NCI-H774 (cell line): ENCODE results near the gene IGFBP4.

Experiments
- DNase-seq: peaks from one replicate; lab custom pipeline; 2025; lab: John Stamatoyannopoulos, UW

The IGFBP4 gene

DNA sequence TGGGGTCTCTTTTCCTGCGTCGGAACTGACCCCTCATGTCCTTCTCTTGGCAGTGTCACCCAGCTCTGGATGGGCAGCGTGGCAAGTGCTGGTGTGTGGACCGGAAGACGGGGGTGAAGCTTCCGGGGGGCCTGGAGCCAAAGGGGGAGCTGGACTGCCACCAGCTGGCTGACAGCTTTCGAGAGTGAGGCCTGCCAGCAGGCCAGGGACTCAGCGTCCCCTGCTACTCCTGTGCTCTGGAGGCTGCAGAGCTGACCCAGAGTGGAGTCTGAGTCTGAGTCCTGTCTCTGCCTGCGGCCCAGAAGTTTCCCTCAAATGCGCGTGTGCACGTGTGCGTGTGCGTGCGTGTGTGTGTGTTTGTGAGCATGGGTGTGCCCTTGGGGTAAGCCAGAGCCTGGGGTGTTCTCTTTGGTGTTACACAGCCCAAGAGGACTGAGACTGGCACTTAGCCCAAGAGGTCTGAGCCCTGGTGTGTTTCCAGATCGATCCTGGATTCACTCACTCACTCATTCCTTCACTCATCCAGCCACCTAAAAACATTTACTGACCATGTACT is 13.2 kb downstream of the IGFBP4 start:
- no peak for DNase-seq

DNA sequence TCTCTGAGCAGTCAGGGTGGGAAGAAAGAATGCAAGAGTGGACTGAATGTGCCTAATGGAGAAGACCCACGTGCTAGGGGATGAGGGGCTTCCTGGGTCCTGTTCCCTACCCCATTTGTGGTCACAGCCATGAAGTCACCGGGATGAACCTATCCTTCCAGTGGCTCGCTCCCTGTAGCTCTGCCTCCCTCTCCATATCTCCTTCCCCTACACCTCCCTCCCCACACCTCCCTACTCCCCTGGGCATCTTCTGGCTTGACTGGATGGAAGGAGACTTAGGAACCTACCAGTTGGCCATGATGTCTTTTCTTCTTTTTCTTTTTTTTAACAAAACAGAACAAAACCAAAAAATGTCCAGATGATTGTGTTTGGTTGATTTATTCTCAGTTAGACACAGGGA is 14.1 kb downstream of the IGFBP4 start:
- no peak for DNase-seq

DNA sequence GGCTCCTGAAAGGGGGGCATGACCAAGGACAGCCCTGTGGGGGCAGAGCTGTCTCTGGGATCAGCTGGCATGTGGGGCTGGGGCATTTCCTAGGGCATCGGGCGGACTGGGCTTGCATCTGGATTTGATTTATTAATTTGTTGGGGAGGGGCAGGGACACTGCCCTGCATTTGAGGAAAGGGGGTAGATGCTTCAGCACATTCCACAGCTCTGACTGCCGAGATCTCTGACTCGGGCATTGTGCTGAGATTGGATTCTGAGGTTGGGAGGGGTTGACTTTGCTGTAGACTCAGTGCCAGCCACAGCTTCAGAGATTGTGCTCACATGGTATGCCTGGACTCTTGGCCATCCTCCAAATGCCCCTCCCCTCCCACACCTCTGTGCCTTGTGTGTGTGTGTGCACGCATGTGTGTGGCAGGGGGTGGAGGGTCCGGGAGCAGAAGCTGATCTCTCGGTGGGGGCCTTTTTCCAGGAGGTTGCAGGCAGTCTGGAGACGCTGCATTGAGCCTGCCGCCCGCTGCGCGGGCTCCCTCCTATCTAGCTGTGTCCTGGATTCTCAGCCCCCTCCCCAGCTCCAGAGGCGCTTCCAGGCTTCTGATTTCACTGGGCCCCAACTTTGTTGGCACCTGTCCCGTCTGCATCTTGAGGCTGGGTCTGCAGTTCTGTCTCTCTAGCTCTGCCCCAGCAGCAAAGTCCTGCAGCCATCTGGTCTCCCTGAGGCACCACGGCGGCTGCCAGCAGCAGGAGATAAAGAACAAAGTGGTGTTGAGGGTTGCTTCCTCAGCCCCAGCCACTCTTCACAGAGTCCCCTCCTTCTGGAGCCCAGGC is 14.9 kb downstream of the IGFBP4 start:
- no peak for DNase-seq

DNA sequence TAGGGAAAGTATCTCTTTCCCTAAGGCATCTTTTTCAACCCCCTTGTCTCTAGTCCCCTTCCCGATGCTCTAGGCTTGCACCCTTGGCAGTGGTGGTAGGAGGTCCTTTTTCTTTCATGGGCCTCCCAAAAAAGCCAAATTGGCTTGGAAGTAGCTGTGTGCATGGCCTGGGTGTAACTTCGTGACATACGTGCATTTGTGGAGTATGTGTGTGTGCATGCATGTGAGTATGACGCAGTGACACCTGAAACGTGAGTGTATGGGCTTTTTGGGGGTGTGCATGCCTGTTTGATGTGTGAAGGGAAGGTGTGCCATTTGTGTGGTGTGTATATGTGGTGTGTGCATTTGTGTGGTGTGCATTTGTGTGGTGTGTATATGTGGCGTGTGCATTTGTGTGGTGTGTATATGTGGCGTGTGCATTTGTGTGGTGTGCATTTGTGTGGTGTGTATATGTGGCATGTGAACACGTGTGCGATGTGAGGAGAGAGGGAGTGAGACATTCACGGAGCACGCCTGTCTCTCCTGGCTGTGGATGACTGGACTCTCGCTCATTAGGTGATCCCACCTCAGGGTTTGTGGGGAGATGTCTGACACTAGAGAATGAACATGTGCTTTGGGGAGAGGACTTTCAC is 15.7 kb downstream of the IGFBP4 start:
- no peak for DNase-seq

DNA sequence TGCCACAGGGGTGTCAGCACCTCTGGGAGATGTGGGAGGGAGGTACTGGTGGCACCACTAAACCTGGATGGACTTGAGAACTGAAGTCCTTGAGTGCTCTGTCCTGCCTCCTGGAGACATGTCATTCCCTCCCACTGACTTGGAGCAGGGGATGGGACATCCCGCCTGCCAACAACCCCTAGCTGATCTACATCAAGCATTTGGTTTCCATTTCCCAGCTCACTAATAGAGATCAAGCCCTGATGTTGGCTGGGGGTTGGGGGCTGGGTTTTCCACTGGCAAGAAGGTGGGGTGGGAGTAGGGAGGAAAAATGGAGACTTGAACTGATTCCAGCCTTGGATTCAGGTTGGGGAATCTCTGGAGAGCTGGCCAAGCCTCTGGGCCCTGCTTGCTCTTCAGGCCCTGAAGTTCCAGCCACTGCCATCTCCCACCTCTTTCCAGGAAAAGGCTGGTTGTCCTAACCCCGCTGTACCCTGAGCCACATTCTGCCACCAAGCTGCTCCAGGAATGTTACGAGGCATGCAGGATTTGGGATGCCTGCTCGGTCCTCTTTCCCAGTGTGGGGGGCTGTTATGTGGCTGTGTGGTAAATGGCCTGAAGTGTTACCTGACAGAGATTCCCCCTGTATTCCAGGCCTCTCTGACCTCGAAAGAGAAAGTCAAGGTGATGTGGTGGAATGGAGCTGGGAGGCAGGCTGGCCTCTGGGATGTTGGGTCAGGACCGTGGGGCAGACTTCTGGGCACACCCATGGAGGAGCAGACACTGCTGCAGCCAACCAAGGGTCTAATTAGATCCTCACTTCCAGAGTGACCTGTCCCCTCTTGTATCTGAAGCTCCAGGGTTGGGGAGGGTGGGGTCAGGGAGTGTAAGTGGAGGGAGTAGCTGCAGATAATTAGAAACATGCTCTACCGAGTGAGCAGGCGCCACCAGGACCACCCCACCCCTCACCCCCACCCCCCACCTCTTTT is 16.7 kb downstream of the IGFBP4 start:
- DNase-seq = no peak

DNA sequence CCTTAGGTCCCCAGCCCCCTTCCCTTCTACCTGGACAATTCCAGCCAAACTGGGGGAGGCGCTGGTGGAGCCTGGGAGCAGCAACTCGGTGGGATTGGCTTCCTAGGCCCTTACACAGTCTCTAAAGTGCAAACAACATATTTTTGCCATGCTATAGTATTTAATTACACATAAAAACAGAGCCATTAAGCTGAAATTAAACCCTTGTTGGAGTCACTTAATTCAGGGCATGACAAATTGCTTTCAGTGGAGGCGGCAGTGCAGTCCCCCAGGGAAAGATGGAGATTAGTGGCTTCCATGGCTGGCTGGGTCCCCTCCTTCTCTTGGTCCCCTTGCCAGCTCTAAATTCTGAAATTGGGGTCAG is 17.3 kb downstream of the IGFBP4 start:
- DNase-seq = no peak

DNA sequence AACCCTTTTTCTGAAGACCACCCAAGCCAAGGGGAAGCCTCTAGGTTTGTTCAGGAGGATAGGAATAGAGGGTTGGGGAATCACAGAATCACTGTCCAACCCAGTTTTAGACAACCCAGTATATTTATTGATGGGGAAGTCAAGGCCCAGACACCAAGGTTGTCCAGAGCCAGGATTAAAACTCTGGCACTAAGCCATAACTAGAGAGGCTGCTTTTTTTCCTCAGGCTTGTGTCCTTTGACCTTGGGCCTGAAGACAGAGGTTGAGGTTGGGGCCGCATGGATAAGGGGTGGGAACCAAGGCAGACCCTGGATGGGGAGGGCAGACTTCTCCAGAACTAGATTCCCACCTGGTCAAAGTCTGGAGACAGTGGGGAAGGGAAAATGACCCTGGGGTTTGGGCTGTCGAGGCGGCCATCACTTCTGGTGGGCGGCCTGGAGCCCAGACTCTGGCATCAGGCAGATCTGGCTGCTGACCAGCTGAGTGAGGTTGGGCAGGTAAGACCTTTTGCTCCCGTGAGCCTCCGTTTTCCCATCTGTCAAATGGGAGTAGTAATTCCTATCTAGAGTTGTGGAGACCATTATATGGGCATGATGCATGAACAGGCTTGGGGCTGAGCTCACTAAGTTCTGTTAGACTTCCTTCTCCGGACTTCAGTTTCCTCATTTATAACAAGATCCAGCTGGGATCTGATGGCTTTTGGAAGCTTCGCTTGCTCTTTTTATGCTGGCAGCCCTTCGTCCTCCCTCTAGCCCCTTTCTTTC is 17.9 kb downstream of the IGFBP4 start:
- DNase-seq = no peak

DNA sequence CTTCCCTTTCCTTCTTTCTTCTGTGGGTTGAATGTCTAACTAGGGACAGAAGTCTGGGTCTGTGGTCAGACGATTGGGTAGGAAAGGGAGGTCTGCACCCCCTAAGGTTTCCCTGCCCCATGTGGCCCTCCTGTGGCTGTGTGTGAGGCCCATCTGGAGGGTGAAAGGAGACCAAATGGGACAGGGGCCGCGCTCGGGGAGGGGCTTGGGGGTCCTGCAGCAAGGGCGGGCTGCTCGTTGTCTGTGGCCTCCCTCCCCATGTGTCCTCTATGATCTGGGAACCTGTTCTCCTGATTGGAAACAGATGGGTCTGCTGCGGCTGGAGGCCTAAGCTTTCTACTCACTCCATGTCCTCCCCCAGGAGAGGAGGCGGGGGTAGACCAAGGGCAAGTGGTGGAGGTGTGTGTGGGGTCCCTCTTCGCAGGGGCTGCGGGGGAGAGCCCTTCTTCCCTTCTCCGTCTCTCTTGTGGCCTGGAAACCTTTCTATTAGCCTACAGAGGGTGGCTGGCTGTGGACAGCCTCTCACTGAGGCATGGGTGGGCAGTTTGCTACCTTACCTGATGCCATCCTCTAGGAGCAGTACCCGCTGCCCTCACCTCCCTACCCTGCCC is 18.6 kb downstream of the IGFBP4 start:
- no peak for DNase-seq

DNA sequence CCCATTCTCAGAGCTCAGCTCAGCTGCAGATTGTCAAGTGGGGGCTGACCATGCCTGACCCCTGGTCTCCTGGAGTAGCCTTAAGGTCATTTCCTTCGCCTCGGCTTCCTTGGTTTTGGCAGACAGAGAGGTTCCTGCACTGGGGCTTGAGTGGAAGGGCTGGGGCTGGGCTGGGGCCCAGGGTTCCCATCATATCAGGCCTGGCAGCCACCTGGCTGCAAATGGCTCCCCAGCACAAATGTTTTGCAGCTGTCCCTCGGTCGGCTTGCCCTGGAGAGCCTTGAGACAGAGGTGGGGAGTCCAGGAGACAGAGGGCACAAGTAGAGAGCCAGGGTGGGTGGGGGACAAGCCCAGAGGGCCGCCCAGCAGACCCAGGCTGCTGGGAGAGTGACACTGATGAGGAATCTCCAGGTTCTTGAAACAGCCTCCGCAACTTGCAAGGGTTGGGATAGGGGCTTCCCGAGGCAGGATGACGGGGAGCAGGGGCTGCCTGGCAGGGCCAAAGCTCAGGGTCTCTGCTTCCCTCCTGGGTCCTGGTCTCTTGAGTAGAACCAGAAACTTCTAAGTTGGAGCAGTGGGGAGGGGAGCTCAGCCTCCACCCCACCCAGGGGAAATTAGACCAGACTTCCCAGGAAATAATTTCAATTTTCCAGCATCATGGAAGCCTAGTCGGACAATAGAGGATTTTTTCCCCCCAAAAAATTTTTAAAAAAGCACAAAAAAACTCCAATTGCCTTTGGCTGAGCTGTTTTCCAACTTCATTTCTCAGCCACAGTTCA is 19.3 kb downstream of the IGFBP4 start:
- no peak for DNase-seq

DNA sequence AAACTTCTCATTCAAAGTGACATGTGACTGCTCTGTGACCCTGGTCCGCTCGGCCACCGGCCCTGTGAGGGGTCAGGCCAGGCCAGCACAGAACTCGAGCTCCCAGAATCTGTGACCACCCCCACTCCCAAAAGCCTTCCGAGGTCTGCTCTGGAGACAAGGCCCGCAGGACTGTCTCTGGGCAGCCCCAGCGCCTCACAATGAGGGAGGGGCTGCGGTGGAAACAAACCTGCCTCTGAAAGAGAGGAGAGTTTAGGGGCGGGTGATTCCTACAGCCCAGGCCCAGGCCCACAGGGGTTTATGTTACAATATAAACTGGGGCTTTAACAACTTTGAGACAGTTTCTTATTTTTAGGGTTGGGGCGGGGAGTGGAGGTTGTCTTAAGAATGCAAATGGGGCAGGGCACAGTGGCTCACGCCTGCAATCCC is 19.9 kb downstream of the IGFBP4 start:
- no peak for DNase-seq

DNA sequence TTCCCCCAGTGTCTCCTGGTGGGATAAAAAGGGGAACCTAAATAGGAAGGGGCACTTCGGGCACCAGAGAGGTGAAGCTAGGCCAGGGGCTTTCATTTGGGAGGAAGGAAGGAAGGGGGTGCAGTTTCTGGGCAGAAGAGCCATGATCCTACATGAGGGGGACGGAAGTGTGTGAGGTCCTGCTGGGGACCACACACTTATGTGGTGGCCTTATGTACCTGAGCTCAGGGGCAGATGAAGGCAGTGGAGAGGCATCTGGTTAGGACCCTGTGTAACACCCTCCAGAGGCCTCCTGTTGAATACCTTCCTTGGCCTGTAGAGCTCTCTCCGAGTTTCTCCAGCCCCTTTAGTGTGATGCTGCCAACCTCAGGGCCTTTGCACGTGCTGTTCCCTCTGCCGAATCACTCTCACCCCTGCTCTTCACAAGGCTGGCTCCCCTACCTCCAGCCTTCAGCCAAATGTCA is 21.2 kb downstream of the IGFBP4 start:
- no peak for DNase-seq

DNA sequence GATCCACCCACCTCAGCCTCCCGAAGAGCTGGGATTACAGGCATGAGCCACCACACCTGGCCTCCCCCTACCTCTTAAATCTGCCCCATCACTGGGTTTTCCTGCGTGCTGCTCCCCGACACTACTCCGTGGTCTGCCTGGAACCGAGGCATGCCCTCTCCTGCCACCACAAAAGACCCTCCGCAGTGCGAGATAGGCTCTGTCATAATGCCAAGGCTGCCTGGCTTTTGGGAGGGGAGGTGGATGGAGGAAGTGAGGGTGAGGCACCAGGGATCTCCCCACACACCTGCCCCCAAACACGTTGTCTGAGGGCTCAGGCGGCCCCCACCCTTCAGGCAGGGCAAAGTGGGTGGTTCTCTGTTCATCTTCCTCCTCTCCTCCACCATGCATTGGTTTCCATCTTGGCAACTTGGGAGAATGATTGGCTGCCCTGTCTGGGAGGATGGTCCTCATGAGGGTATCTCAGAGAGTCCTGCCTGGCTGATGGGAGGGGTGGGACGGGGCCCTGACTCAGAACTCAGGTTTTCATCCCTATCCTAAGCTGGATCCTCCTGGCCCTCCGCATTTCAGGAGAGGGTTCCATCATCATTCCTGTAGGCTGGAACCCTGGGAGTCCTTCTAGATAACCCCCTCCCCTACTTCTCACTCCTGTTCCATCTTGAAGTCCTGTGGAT is 23.2 kb downstream of the IGFBP4 start:
- DNase-seq = no peak

DNA sequence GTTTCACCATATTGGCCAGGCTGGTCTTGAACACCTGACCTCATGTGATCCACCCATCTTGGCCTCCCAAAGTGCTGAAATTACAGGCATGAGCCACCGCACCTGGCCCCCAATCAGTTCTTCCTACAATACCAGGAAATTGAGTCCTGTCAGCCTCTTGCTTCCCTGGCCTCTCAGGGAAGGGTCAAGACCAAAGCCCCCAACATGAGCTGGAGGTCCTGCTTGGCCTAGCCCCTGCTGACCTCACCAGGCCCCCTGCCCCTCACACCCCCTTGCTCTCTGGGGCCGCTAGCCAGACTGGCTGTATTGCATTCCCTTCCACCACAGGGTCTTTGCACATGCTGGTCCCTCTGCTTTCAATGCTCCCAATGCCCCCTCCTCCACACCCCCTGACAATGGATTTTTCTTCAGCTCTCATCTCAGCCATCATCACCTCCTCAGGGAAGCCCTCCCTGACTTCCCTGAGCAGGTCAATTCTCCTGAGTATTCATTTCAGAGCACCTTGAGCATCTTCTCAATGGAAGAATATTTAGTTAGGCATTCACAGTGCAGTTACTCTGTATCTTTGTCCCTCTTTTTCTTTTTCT is 24.1 kb downstream of the IGFBP4 start:
- DNase-seq = no peak

DNA sequence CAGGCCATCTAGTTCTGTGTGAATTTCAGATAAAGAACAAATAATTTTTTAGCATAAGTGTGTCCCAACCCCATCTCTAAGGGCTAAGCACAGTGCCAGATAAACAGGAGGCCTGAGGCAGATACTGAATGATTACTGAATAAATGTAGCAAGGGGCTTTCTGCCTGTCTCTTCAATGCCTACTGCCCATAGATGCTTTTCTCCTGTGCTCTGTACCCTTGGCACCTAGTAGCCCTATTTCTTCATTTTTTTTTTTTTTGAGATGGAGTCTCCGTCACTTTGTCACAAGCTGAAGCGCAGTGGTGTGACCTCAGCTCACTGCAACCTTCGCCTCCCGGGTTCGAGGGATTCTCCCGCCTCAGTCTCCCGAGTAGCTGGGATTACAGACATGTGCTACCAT is 25.3 kb downstream of the IGFBP4 start:
- DNase-seq = no peak

DNA sequence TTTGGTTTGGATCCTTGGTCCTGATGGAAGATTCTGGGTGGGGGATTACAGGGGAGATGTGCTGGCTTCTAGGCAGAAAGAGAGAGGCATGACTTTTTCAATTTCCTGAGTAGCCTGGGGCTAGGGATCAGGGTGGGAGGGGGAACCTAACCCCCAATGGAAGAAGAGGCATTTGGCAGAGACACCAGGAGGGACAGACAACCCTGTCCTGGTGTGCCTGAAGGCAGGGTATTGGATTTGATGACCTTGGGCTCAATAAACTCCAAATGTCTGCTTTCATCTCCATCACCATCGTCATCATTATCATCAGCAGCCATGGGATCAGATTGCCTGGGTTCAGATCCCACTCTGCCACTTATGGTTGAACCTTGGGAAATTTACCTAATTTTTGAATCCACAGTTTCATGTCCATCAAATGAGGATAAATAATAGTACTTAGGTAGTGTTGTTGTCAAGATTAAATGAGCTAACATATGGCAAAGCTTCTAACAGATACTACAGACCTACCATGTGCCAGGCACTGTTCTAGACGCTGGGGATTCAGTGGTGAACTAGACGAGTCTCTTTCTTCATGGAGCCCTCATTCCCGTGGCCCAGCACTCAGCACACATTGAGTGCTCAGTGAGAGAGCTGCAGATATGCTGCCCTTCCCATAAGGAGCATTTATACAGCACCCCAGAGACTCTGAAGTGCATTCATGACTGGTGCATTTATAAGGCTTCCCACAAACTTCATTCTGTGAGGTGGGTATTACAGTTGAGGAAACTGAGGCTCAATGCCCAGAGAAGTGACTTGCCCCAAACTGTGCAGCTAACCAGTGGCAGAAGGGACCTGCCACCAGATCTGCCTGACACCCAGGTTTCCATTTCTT is 26.8 kb downstream of the IGFBP4 start:
- no peak for DNase-seq

DNA sequence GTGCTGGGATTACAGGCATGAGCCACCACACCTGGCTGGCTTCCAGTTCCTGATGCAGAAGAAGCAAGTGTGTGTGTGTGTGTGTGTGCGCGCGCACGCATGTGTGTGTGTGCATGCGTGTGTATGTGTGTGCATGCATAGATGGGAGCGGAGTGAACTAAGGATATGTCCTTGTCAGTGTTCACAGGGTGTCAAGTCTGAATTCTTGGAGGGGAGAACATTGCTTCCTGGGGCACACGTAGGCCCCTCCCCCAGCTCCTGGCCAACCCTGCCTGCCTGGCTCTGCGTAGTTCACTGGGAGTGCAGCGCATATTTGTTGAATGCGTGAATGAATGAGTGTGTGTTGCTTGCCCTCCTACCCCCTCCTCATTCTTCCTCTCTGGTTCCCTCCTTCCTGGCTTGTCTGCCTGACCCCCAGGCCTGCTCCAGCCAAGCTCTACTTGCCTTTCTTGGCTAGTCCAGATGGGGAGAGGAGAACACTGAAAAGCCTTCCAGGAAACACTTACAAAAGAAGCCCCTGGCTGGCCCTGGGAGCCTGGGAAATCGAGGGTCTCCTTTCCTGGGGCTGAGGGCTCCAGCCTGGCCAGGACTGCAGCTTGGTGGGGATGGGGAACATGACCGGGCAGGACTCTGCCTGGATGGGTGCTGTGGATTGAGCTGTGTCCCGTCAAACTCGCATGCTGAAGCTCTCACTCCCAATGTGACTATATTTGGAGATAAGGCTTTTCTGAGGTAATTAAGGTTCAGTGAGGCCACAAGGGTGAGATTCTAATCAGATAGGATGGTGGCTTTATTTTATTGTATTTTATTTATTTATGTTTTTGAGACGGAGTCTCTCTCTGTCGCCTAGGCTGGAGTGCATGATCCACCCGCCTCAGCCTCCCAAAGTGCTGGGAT is 27.9 kb downstream of the IGFBP4 start:
- no peak for DNase-seq
